Astrocyte (in vitro differentiated cells and primary cell): Measurements from ENCODE around the gene TSPYL1. TPM values are rescaled to one million over a fixed set of nuclear protein-coding genes. Genes with fewer than 3 reads are reported as not detected.

Source experiments
- DNase-seq: peaks from one replicate; pipeline ENCODE4 v3.0.0-alpha.2; 2010; ENCODE audit warnings: low read depth
- FAIRE-seq: peaks from 2 replicates; lab custom pipeline; 2011; peaks lifted over from hg19 to GRCh38; lab: Jason Lieb, UNC
- H2AFZ ChIP-seq: 2 replicates; pipeline ENCODE4 v1.6.0; 2012; ENCODE audit warnings: low read depth, low read length, inconsistent platforms
- H3K27ac ChIP-seq: 2 replicates; pipeline ENCODE4 v1.5.1; 2011; ENCODE audit warnings: low read depth, low read length, inconsistent platforms
- H3K27me3 ChIP-seq: 2 replicates; pipeline ENCODE4 v1.6.0; 2011; ENCODE audit warnings: low read length, inconsistent platforms; ENCODE audit not compliant: insufficient read depth
- H3K36me3 ChIP-seq: 2 replicates; pipeline ENCODE4 v1.5.1; 2011; ENCODE audit warnings: low read length, inconsistent platforms; ENCODE audit not compliant: insufficient read depth
- H3K4me1 ChIP-seq: 2 replicates; pipeline ENCODE4 v1.5.1; 2011; ENCODE audit warnings: low read length, inconsistent platforms; ENCODE audit not compliant: insufficient read depth
- H3K4me2 ChIP-seq: 2 replicates; pipeline ENCODE4 v1.6.0; 2012; ENCODE audit warnings: low read length, inconsistent platforms
- H3K4me3 ChIP-seq: 2 replicates; pipeline ENCODE4 v1.5.1; 2011; ENCODE audit warnings: low read depth, mild to moderate bottlenecking, low read length, inconsistent platforms; ENCODE audit not compliant: insufficient read depth
- H3K79me2 ChIP-seq: 2 replicates; pipeline ENCODE4 v1.6.0; 2012; ENCODE audit warnings: mild to moderate bottlenecking, low read length, inconsistent platforms; ENCODE audit not compliant: insufficient read depth
- H3K9ac ChIP-seq: 2 replicates; pipeline ENCODE4 v1.6.0; 2012; ENCODE audit warnings: mild to moderate bottlenecking, low read length, inconsistent platforms
- H3K9me3 ChIP-seq: 2 replicates; pipeline ENCODE4 v1.5.1; 2012; ENCODE audit warnings: low read depth, mild to moderate bottlenecking, low read length, inconsistent platforms; ENCODE audit not compliant: insufficient read depth
- H4K20me1 ChIP-seq: 2 replicates; pipeline ENCODE4 v1.6.0; 2012; ENCODE audit warnings: low read length, inconsistent platforms; ENCODE audit not compliant: insufficient read depth
- H3K27ac Mint-ChIP-seq: one replicate; pipeline ENCODE4 v1.8.0; 2021; ENCODE audit warnings: mild to moderate bottlenecking, mixed read lengths; ENCODE audit not compliant: unreplicated experiment
- H3K27me3 Mint-ChIP-seq: one replicate; pipeline ENCODE4 v1.8.0; 2021; ENCODE audit warnings: low read depth, mixed read lengths; ENCODE audit not compliant: unreplicated experiment
- H3K36me3 Mint-ChIP-seq: one replicate; pipeline ENCODE4 v1.8.0; 2021; ENCODE audit warnings: low read depth, mixed read lengths; ENCODE audit not compliant: unreplicated experiment
- H3K4me1 Mint-ChIP-seq: one replicate; pipeline ENCODE4 v1.8.0; 2021; ENCODE audit warnings: low read depth, mixed read lengths; ENCODE audit not compliant: unreplicated experiment
- H3K4me3 Mint-ChIP-seq: one replicate; pipeline ENCODE4 v1.8.0; 2021; ENCODE audit warnings: mild to moderate bottlenecking, moderate library complexity, mixed read lengths; ENCODE audit not compliant: unreplicated experiment
- H3K9me3 Mint-ChIP-seq: one replicate; pipeline ENCODE4 v1.8.0; 2021; ENCODE audit warnings: mild to moderate bottlenecking, mixed read lengths; ENCODE audit not compliant: unreplicated experiment
- EZH2 ChIP-seq: IDR thresholded peaks from 2 replicates; pipeline ENCODE4 v1.6.1; 2012; ENCODE audit warnings: mild to moderate bottlenecking, low read length, inconsistent platforms; ENCODE audit not compliant: insufficient read depth
- total RNA-seq: library from RNA; stranded (reverse); gene quantifications from 2 replicates; pipeline ENCODE4 v1.2.1, GENCODE V29; 2021
- TF ChIP-seq, protein P1 (sequence below): IDR thresholded peaks from 2 replicates; pipeline ENCODE4 v1.5.1; 2011; ENCODE audit warnings: low read depth, mild to moderate bottlenecking, inconsistent platforms, low read length, moderate library complexity; ENCODE audit not compliant: insufficient read depth

The TSPYL1 gene
- total RNA-seq, 1 donor from 2014 or later, result 91.7 TPM

DNA sequence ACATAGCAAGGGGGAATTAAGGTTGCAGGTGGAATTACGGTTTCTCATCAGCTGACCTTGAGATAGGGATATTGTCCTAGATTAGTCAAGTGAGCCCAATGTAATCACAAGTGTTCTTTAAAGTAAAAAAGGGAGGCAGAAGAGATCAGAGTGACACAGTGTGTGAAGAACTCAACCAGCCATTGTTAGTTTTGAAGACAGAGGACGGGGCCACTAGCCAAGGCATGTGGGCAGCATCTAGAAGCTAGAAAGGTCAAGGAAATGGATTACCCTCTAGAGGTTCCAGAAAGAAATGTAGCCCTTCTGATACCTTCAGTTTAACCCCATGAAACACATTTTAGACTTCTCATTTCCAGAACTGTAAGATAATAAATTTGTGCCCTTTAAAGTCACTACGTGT is 18.5 kb upstream of the TSPYL1 start:
- Histone ChIP-seq H3K27ac (no peak overlapping the region), H3K4me3 (no peak overlapping the region), H3K27me3 (no peaks in the 10 kb centered on the region), H3K4me1 (no peaks in the 10 kb centered on the region), H4K20me1 (no peaks in the 10 kb centered on the region), H3K36me3 (no peaks in the 10 kb centered on the region), H3K79me2 (no peaks in the 10 kb centered on the region), H3K9ac (no peak overlapping the region), H3K9me3 (no peaks in the 10 kb centered on the region), H3K4me2 (no peak overlapping the region), H2AFZ (no peak overlapping the region)
- Mint-ChIP-seq H3K4me1 (no peaks in the 10 kb centered on the region), H3K27ac (no peak overlapping the region), H3K27me3 (no peaks in the 10 kb centered on the region), H3K4me3 (no peak overlapping the region), H3K9me3 (peaks cover 4% of the 10 kb centered on the region), H3K36me3 (peaks cover 2% of the 10 kb centered on the region)
- TF ChIP-seq EZH2, result no peak
- TF ChIP-seq, protein P1, sequence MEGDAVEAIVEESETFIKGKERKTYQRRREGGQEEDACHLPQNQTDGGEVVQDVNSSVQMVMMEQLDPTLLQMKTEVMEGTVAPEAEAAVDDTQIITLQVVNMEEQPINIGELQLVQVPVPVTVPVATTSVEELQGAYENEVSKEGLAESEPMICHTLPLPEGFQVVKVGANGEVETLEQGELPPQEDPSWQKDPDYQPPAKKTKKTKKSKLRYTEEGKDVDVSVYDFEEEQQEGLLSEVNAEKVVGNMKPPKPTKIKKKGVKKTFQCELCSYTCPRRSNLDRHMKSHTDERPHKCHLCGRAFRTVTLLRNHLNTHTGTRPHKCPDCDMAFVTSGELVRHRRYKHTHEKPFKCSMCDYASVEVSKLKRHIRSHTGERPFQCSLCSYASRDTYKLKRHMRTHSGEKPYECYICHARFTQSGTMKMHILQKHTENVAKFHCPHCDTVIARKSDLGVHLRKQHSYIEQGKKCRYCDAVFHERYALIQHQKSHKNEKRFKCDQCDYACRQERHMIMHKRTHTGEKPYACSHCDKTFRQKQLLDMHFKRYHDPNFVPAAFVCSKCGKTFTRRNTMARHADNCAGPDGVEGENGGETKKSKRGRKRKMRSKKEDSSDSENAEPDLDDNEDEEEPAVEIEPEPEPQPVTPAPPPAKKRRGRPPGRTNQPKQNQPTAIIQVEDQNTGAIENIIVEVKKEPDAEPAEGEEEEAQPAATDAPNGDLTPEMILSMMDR, result no peak
- DNase-seq (no peak), FAIRE-seq (no peak)

DNA sequence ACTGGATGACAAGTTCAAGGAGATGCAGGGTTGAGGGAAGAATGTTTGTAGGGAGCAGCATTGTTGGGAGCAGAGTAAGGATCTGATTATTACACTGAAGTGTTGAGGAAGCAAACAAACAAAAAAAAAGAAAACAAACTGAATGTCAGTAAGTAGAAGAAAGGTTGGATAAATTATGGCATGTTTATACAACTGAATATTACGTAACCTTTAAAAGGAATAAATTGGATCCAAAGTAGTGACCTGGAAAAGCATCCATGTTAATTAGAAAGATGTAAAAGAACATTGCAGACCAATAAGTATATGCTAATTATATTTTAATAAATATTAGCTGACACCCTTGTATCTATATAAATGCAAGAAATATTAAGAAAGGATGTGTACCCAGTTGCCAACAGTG is 12.8 kb upstream of the TSPYL1 start:
- Mint-ChIP-seq H3K9me3 (no peaks in the 10 kb centered on the region), H3K27me3 (no peaks in the 10 kb centered on the region), H3K4me3 (no peak overlapping the region), H3K27ac (no peak overlapping the region), H3K4me1 (no peaks in the 10 kb centered on the region), H3K36me3 (no peaks in the 10 kb centered on the region)
- FAIRE-seq (no peak), DNase-seq (no peak)
- Histone ChIP-seq H2AFZ (no peak overlapping the region), H4K20me1 (no peaks in the 10 kb centered on the region), H3K79me2 (no peaks in the 10 kb centered on the region), H3K4me2 (no peak overlapping the region), H3K4me1 (no peaks in the 10 kb centered on the region), H3K9ac (no peak overlapping the region), H3K4me3 (no peak overlapping the region), H3K36me3 (no peaks in the 10 kb centered on the region), H3K9me3 (no peaks in the 10 kb centered on the region), H3K27me3 (no peaks in the 10 kb centered on the region), H3K27ac (no peak overlapping the region)
- no peak for TF ChIP-seq EZH2
- TF ChIP-seq, protein P1, result no peak

DNA sequence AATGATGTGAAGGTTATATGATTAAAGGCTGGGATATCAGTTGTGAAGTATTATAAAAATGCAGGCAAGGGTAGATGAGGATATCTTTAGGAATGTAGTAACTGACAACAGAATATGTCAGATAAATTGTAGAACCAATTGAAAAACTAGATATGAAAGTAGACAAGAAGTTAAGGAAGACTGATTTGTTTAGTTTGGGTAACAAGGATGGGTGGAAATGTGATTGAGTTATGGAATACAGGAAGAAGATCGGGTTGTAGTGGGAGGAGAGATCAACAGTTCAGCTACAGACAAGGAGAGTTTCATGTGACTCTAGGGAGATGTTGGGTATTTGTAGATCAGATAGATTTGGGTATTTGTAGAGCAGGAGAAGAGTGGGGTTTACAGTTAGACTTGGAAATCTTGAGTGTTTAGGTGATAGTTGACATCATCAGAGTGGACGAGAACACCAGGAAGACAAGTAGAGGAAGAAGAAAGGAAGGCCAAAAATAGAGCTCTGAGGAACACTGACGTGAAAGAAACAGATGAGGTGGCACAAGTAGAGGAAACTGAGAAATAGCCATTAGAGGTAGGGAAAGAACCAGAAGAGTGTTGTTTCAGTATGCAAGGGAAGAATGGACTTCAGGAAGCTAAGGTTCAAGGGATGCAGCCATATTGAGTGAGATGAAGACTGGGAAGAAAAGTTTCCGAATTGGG is 12.1 kb upstream of the TSPYL1 start:
- Histone ChIP-seq H3K36me3 (no peaks in the 10 kb centered on the region), H3K4me3 (no peak overlapping the region), H3K4me1 (no peaks in the 10 kb centered on the region), H3K27ac (no peak overlapping the region), H3K27me3 (no peaks in the 10 kb centered on the region), H2AFZ (no peak overlapping the region), H3K9me3 (no peaks in the 10 kb centered on the region), H3K4me2 (no peak overlapping the region), H3K79me2 (no peaks in the 10 kb centered on the region), H3K9ac (no peak overlapping the region), H4K20me1 (no peaks in the 10 kb centered on the region)
- H3K27ac Mint-ChIP-seq, result no peak overlapping the region
- no peaks in the 10 kb centered on the region for H3K4me1 Mint-ChIP-seq
- FAIRE-seq (peak; percentile 34), DNase-seq (peak; percentile 19)
- no peaks in the 10 kb centered on the region for H3K36me3 Mint-ChIP-seq
- TF ChIP-seq, protein P1, result no peak
- no peak for TF ChIP-seq EZH2
- no peak overlapping the region for H3K4me3 Mint-ChIP-seq
- no peaks in the 10 kb centered on the region for H3K9me3 Mint-ChIP-seq
- H3K27me3 Mint-ChIP-seq, result no peaks in the 10 kb centered on the region
